ENCODE measurements around the gene HNF4A. TPM values are rescaled to one million over a fixed set of nuclear protein-coding genes. Genes with fewer than 3 reads are reported as not detected.
"Not testable (repeated sequence)": the region's sequence is repeated elsewhere in the genome, so short reads cannot be mapped to it uniquely, and the experiment has no call there.

The HNF4A gene
- polyA plus RNA-seq, 1 experiment, result 0.04 TPM

GRCh38 chr20:44345147-44345546 lies 10.4 kb upstream of the HNF4A start:
- POLR2A ChIA-PET, result no interaction called here
- no peaks in the 10 kb centered on the region; the same call in none of the 2 replicates for H3K27me3 ChIP-seq (ENCODE audit: control insufficient read depth, insufficient read depth, low read length)
- H3K36me3 ChIP-seq (ENCODE audit: control insufficient read depth, insufficient read depth, low read length), result no peaks in the 10 kb centered on the region
- H3K4me3 ChIP-seq (ENCODE audit: low read depth, low read length), result no peak overlapping the region
- CTCF ChIA-PET, result no interaction called here
- no peak for DNase-seq (ENCODE audit: low read depth)
- TF ChIP-seq, protein P1, sequence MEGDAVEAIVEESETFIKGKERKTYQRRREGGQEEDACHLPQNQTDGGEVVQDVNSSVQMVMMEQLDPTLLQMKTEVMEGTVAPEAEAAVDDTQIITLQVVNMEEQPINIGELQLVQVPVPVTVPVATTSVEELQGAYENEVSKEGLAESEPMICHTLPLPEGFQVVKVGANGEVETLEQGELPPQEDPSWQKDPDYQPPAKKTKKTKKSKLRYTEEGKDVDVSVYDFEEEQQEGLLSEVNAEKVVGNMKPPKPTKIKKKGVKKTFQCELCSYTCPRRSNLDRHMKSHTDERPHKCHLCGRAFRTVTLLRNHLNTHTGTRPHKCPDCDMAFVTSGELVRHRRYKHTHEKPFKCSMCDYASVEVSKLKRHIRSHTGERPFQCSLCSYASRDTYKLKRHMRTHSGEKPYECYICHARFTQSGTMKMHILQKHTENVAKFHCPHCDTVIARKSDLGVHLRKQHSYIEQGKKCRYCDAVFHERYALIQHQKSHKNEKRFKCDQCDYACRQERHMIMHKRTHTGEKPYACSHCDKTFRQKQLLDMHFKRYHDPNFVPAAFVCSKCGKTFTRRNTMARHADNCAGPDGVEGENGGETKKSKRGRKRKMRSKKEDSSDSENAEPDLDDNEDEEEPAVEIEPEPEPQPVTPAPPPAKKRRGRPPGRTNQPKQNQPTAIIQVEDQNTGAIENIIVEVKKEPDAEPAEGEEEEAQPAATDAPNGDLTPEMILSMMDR (IDR thresholded peaks at IDR 0.05; ENCODE audit: insufficient read depth, low read depth, low read length), result no peak

DNA sequence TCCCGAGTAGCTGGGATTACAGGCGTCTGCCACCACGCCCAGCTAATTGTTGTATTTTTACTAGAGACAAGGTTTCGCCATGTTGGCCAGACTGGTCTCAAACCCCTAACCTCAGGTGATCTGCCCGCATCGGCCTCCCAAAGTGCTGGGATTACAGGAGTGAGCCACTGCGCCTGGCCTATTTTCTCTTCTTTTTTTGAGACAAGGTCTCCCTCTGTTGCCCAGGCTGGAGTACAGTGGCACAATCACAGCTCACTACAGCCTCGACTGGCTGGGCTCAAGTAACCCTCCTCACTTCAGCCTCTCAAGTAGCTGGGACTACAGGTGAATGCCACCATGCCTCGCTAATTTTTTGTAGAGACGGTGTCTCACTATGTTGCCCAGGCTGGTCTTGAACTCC lies 9.6 kb upstream of the HNF4A start:
- DNase-seq (ENCODE audit: low read depth); H3K27me3 ChIP-seq (ENCODE audit: control insufficient read depth, insufficient read depth, low read length); H3K36me3 ChIP-seq (ENCODE audit: control insufficient read depth, insufficient read depth, low read length); H3K4me3 ChIP-seq (ENCODE audit: low read depth, low read length); CTCF ChIA-PET; POLR2A ChIA-PET: not testable (repeated sequence)

GRCh38 chr20:44348168-44348659 lies 7.3 kb upstream of the HNF4A start:
- H3K36me3 ChIP-seq (ENCODE audit: control insufficient read depth, insufficient read depth, low read length), result no peaks in the 10 kb centered on the region
- POLR2A ChIA-PET, result no interaction called here
- H3K27me3 ChIP-seq (ENCODE audit: control insufficient read depth, insufficient read depth, low read length), result no peaks in the 10 kb centered on the region; the same call in none of the 2 replicates
- CTCF ChIA-PET, result no interaction called here
- H3K4me3 ChIP-seq (ENCODE audit: low read depth, low read length), result no peak overlapping the region
- DNase-seq (ENCODE audit: low read depth), result no peak
- TF ChIP-seq, protein P1 (IDR thresholded peaks at IDR 0.05; ENCODE audit: insufficient read depth, low read depth, low read length), result no peak

DNA sequence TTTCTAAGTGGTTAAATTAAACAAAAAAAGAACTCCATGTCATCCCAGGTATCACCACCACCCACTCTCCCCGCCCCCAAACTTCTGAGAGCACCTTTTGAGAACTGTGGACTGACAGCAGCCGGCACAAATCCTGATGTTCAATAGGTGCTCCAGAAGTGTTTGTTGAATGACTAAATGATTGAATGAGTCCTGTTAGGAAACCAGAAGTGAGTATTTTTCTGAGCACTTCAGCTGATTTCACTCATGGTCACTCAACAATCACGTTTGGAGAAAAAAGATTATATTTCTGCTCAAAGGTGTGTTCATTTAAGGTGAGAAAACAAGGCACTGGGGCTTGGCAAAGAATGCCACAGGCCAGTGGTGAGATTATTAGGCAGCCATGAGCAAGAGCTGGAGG lies 6.2 kb upstream of the HNF4A start:
- CTCF ChIA-PET, result no interaction called here
- POLR2A ChIA-PET, result no interaction called here
- no peak for DNase-seq (ENCODE audit: low read depth)
- no peaks in the 10 kb centered on the region for H3K36me3 ChIP-seq (ENCODE audit: control insufficient read depth, insufficient read depth, low read length)
- H3K27me3 ChIP-seq (ENCODE audit: control insufficient read depth, insufficient read depth, low read length), result no peaks in the 10 kb centered on the region; the same call in none of the 2 replicates
- H3K4me3 ChIP-seq (ENCODE audit: low read depth, low read length), result no peak overlapping the region
- TF ChIP-seq, protein P1 (IDR thresholded peaks at IDR 0.05; ENCODE audit: insufficient read depth, low read depth, low read length), result no peak

GRCh38 chr20:44350567-44350966 lies 4.9 kb upstream of the HNF4A start:
- no peaks in the 10 kb centered on the region for H3K36me3 ChIP-seq (ENCODE audit: control insufficient read depth, insufficient read depth, low read length)
- H3K4me3 ChIP-seq (ENCODE audit: low read depth, low read length), result no peak overlapping the region
- POLR2A ChIA-PET, result no interaction called here
- no peak for DNase-seq (ENCODE audit: low read depth)
- CTCF ChIA-PET, result no interaction called here
- TF ChIP-seq, protein P1 (IDR thresholded peaks at IDR 0.05; ENCODE audit: insufficient read depth, low read depth, low read length), result no peak
- H3K27me3 ChIP-seq (ENCODE audit: control insufficient read depth, insufficient read depth, low read length), result no peaks in the 10 kb centered on the region; the same call in 1 of the 2 replicates

DNA sequence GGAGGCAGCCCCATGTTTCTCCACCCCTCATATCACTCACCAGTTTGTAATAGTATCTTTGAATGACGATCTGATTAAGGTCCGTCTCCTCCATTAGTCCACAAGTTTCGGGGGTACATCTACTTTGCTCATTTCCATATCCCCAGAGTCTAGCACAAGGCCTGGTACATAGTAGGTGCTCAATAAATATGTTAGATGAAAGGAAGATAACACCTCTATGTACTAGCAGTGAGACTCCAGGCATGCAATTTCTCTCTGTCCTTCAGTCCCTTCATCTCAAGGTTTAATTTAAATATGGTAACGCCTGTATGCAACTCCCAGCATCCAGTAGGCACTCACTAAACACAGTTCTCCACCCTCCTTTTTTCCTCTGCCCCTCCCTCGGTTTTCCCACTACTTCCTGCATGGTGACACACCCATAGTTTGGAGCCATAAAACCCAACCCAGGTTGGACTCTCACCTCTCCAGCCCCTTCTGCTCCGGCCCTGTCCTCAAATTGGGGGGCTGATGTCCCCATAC lies 461 bp upstream of the HNF4A start:
- ChIA-PET CTCF (no interaction called here), POLR2A (no interaction called here)
- Histone ChIP-seq H3K4me3 (ENCODE audit: low read depth, low read length) (no peak overlapping the region), H3K27me3 (ENCODE audit: control insufficient read depth, insufficient read depth, low read length) (peaks cover 7% of the 10 kb centered on the region; the same call in 1 of the 2 replicates), H3K36me3 (ENCODE audit: control insufficient read depth, insufficient read depth, low read length) (no peaks in the 10 kb centered on the region)
- TF ChIP-seq, protein P1 (IDR thresholded peaks at IDR 0.05; ENCODE audit: insufficient read depth, low read depth, low read length), result no peak
- DNase-seq (ENCODE audit: low read depth), result no peak
